Fibroblast of the aortic adventitia (primary cell): Measurements from ENCODE around the gene SUMO4. TPM values are rescaled to one million over a fixed set of nuclear protein-coding genes. Genes with fewer than 3 reads are reported as not detected.

Experiments used
- DNase-seq: peaks from one replicate; pipeline ENCODE4 v3.0.0-alpha.2; 2010; ENCODE audit warnings: low read depth
- H3K4me3 ChIP-seq: 2 replicates; pipeline ENCODE4 v1.5.1; 2011; ENCODE audit warnings: low read depth, mild to moderate bottlenecking, control low read depth, low read length, moderate library complexity
- CTCF ChIP-seq: IDR thresholded peaks from 2 replicates; pipeline ENCODE4 v1.5.1; 2011; ENCODE audit warnings: mild to moderate bottlenecking, low read length, control low read depth, inconsistent platforms; ENCODE audit not compliant: insufficient read depth
- total RNA-seq: library from RNA; depleted of rRNA; stranded (reverse); fragments of >200 nt; gene quantifications from 2 replicates; pipeline ENCODE4 v1.2.3, GENCODE V29; 2012; ENCODE audit warnings: low replicate concordance

SUMO4 gene
- total RNA-seq, 1 donor: 3.8 TPM

- no peak for TF ChIP-seq CTCF
- H3K4me3 ChIP-seq: no peak overlapping the region
- no peak for DNase-seq
Measured at GRCh38 chr6:149387779-149388512, 12.1 kb upstream of the SUMO4 start.

GRCh38 chr6:149389509-149390297 lies 10.4 kb upstream of the SUMO4 start:
- peak; percentile 24 for DNase-seq
- no peak overlapping the region for H3K4me3 ChIP-seq
- TF ChIP-seq CTCF: no peak

- DNase-seq: no peak
- no peak overlapping the region for H3K4me3 ChIP-seq
- TF ChIP-seq CTCF: no peak
Measured at GRCh38 chr6:149392093-149392492, 8.0 kb upstream of the SUMO4 start.

GRCh38 chr6:149392535-149392934 lies 7.5 kb upstream of the SUMO4 start:
- DNase-seq: no peak
- no peak for TF ChIP-seq CTCF
- no peak overlapping the region for H3K4me3 ChIP-seq

GRCh38 chr6:149393002-149393679 lies 6.9 kb upstream of the SUMO4 start:
- no peak for TF ChIP-seq CTCF
- no peak for DNase-seq
- no peak overlapping the region for H3K4me3 ChIP-seq

GRCh38 chr6:149395185-149395584 lies 4.9 kb upstream of the SUMO4 start:
- no peak overlapping the region for H3K4me3 ChIP-seq
- no peak for TF ChIP-seq CTCF
- DNase-seq: no peak
